ENCODE data around the gene RBMS1. TPM values are rescaled to one million over a fixed set of nuclear protein-coding genes. Genes with fewer than 3 reads are reported as not detected.

Gene RBMS1
- total and polyA plus RNA-seq, 4 donors: 49.5 to 215 (median 76.3) TPM

- Histone ChIP-seq H3K27ac (ENCODE audit: low read depth in 1 of 2, low read length in 1 of 2) (peak overlapping the region in 1 of 2 donors; percentile 22), H3K36me3 (ENCODE audit: control insufficient read depth in 4 of 4, insufficient read depth in 4 of 4, low read length in 4 of 4) (no peaks in the 10 kb centered on the region), H3K4me3 (no peak overlapping the region), H3K9ac (ENCODE audit: insufficient read depth in 1 of 2, low read length in 2 of 2) (no peak overlapping the region), H3K27me3 (ENCODE audit: control insufficient read depth in 3 of 3, insufficient read depth in 3 of 3, low read length in 2 of 3) (no peaks in the 10 kb centered on the region), H3K9me3 (ENCODE audit: control insufficient read depth in 4 of 4, insufficient read depth in 3 of 4, low read length in 3 of 4) (no peaks in the 10 kb centered on the region), H3K4me1 (ENCODE audit: control insufficient read depth in 5 of 5, insufficient read depth in 5 of 5, low read length in 5 of 5) (peaks cover 18 to 39% (median 22%) of the 10 kb centered on the region in 5 donors)
- no peak for ATAC-seq (ENCODE audit: insufficient read depth, low FRiP score)
- TF ChIP-seq CTCF (IDR thresholded peaks at IDR 0.05; ENCODE audit: control extremely low read depth, extremely low read depth): no peak
- 59 to 71% methylated on average over 7 of the region's 7 CpGs for WGBS, 2 donors
- DNase-seq: no peak
Measured at GRCh38 chr2:160390544-160391455, 102.8 kb downstream of the RBMS1 start.

GRCh38 chr2:160389875-160390274 lies 103.7 kb downstream of the RBMS1 start:
- no peak for TF ChIP-seq CTCF (IDR thresholded peaks at IDR 0.05; ENCODE audit: control extremely low read depth, extremely low read depth)
- Histone ChIP-seq H3K4me3 (no peak overlapping the region), H3K9me3 (ENCODE audit: control insufficient read depth in 4 of 4, insufficient read depth in 3 of 4, low read length in 3 of 4) (no peaks in the 10 kb centered on the region), H3K9ac (ENCODE audit: insufficient read depth in 1 of 2, low read length in 2 of 2) (no peak overlapping the region), H3K4me1 (ENCODE audit: control insufficient read depth in 5 of 5, insufficient read depth in 5 of 5, low read length in 5 of 5) (peaks cover 18 to 48% (median 22%) of the 10 kb centered on the region in 5 donors), H3K36me3 (ENCODE audit: control insufficient read depth in 4 of 4, insufficient read depth in 4 of 4, low read length in 4 of 4) (no peaks in the 10 kb centered on the region), H3K27me3 (ENCODE audit: control insufficient read depth in 3 of 3, insufficient read depth in 3 of 3, low read length in 2 of 3) (no peaks in the 10 kb centered on the region), H3K27ac (ENCODE audit: low read depth in 1 of 2, low read length in 1 of 2) (no peak overlapping the region)
- DNase-seq: no peak
- no peak for ATAC-seq (ENCODE audit: insufficient read depth, low FRiP score)

- peak overlapping the region; percentile 91 to 96 for H3K27ac ChIP-seq (ENCODE audit: low read depth in 1 of 2, low read length in 1 of 2)
- peaks cover 18 to 48% (median 22%) of the 10 kb centered on the region in 5 donors for H3K4me1 ChIP-seq (ENCODE audit: control insufficient read depth in 5 of 5, insufficient read depth in 5 of 5, low read length in 5 of 5)
- ATAC-seq (ENCODE audit: insufficient read depth, low FRiP score): peak; percentile 42
- no peaks in the 10 kb centered on the region for H3K27me3 ChIP-seq (ENCODE audit: control insufficient read depth in 3 of 3, insufficient read depth in 3 of 3, low read length in 2 of 3)
- 35 to 39% methylated on average over 12 of the region's 12 CpGs for WGBS, 2 donors
- DNase-seq: peak in 1 of 3 donors; percentile 52
- no peak overlapping the region for H3K4me3 ChIP-seq
- no peaks in the 10 kb centered on the region for H3K36me3 ChIP-seq (ENCODE audit: control insufficient read depth in 4 of 4, insufficient read depth in 4 of 4, low read length in 4 of 4)
- TF ChIP-seq CTCF (IDR thresholded peaks at IDR 0.05; ENCODE audit: control extremely low read depth, extremely low read depth): no peak
- H3K9ac ChIP-seq (ENCODE audit: insufficient read depth in 1 of 2, low read length in 2 of 2): peak overlapping the region in 1 of 2 donors; percentile 34
- no peaks in the 10 kb centered on the region for H3K9me3 ChIP-seq (ENCODE audit: control insufficient read depth in 4 of 4, insufficient read depth in 3 of 4, low read length in 3 of 4)
Measured at GRCh38 chr2:160388464-160389263, 104.9 kb downstream of the RBMS1 start.

Measured in lung (tissue), 12 donors.